HS-27A (cell line): Measurements from ENCODE around the gene PLEKHG4B.
"Not testable (repeated sequence)": the region's sequence is repeated elsewhere in the genome, so short reads cannot be mapped to it uniquely, and the experiment has no call there.

ENCODE experiments used
- DNase-seq: peaks from one replicate; pipeline ENCODE4 v3.0.0-alpha.2; 2012; ENCODE audit warnings: low read depth, missing footprints

The PLEKHG4B gene

GRCh38 chr5:190366-191035 is 98.5 kb downstream of the PLEKHG4B start:
- DNase-seq = no peak

GRCh38 chr5:191036-191948 is 99.3 kb downstream of the PLEKHG4B start, which contains the start of gene LRRC14B:
Gene LRRC14B (plus strand): TSS chr5:191495. CDS start chr5:191539, 44 bp downstream.
- DNase-seq = no peak

- DNase-seq = no peak
Observed at GRCh38 chr5:191949-192690, 100.2 kb downstream of the PLEKHG4B start.

- no peak for DNase-seq
Observed at GRCh38 chr5:192691-192969, 100.7 kb downstream of the PLEKHG4B start.

- DNase-seq = no peak
Observed at GRCh38 chr5:192970-193831, 101.2 kb downstream of the PLEKHG4B start.

GRCh38 chr5:194102-194501 is 102.1 kb downstream of the PLEKHG4B start:
- no peak for DNase-seq

GRCh38 chr5:194603-195209 is 102.7 kb downstream of the PLEKHG4B start:
- DNase-seq = no peak

- no peak for DNase-seq
Observed at GRCh38 chr5:195401-196160, 103.6 kb downstream of the PLEKHG4B start.

- no peak for DNase-seq
Observed at GRCh38 chr5:196350-196749, 104.4 kb downstream of the PLEKHG4B start.

- not testable (repeated sequence) for DNase-seq
Observed at GRCh38 chr5:197031-197430, 105.1 kb downstream of the PLEKHG4B start.

- DNase-seq = no peak
Observed at GRCh38 chr5:197892-198489, 106.0 kb downstream of the PLEKHG4B start.

- no peak for DNase-seq
Observed at GRCh38 chr5:198516-199196, 106.7 kb downstream of the PLEKHG4B start.

GRCh38 chr5:199197-199949 is 107.4 kb downstream of the PLEKHG4B start:
- no peak for DNase-seq

GRCh38 chr5:199950-200645 is 108.1 kb downstream of the PLEKHG4B start:
- DNase-seq = no peak

GRCh38 chr5:200985-201384 is 109.0 kb downstream of the PLEKHG4B start:
- DNase-seq = no peak

GRCh38 chr5:201672-202071 is 109.7 kb downstream of the PLEKHG4B start:
- DNase-seq = no peak

- no peak for DNase-seq
Observed at GRCh38 chr5:203246-203930, 111.4 kb downstream of the PLEKHG4B start.

GRCh38 chr5:204001-204400 is 112.0 kb downstream of the PLEKHG4B start:
- DNase-seq = no peak
